ENCODE measurements around the gene CALHM6. TPM values are rescaled to one million over a fixed set of nuclear protein-coding genes. Genes with fewer than 3 reads are reported as not detected.

CALHM6 gene
- total and polyA plus RNA-seq, 4 donors: 6.7 to 9.0 (median 7.8) TPM

GRCh38 chr6:116452531-116452930 lies 8.6 kb upstream of the CALHM6 start:
- Histone ChIP-seq H3K27me3 (ENCODE audit: control insufficient read depth, insufficient read depth, low read length) (no peaks in the 10 kb centered on the region), H3K4me3 (ENCODE audit: low read depth, low read length) (no peak overlapping the region), H3K36me3 (ENCODE audit: control insufficient read depth, insufficient read depth, low read length) (no peaks in the 10 kb centered on the region), H3K9me3 (ENCODE audit: control insufficient read depth, insufficient read depth, low read length) (no peaks in the 10 kb centered on the region), H3K27ac (ENCODE audit: low read depth, low read length) (no peak overlapping the region), H3K4me1 (ENCODE audit: control insufficient read depth, insufficient read depth, low read length) (no peaks in the 10 kb centered on the region)
- WGBS (ENCODE audit: insufficient coverage): no CpG with 5 or more reads among the region's 2 CpGs
- DNase-seq (ENCODE audit: low read depth in 4 of 6, low spot score in 6 of 6): no peak

- no peaks in the 10 kb centered on the region for H3K36me3 ChIP-seq (ENCODE audit: control insufficient read depth, insufficient read depth, low read length)
- H3K27me3 ChIP-seq (ENCODE audit: control insufficient read depth, insufficient read depth, low read length): peaks cover 4% of the 10 kb centered on the region
- no peak overlapping the region for H3K4me3 ChIP-seq (ENCODE audit: low read depth, low read length)
- no peaks in the 10 kb centered on the region for H3K4me1 ChIP-seq (ENCODE audit: control insufficient read depth, insufficient read depth, low read length)
- DNase-seq (ENCODE audit: low read depth in 4 of 6, low spot score in 6 of 6): no peak
- H3K27ac ChIP-seq (ENCODE audit: low read depth, low read length): no peak overlapping the region
- 60% methylated on average over 1 of the region's 3 CpGs for WGBS (ENCODE audit: insufficient coverage)
- no peaks in the 10 kb centered on the region for H3K9me3 ChIP-seq (ENCODE audit: control insufficient read depth, insufficient read depth, low read length)
Measured at GRCh38 chr6:116456106-116456505, 5.1 kb upstream of the CALHM6 start.

- no peak for DNase-seq (ENCODE audit: low read depth in 4 of 6, low spot score in 6 of 6)
- WGBS (ENCODE audit: insufficient coverage): 88% methylated on average over 2 of the region's 2 CpGs
- no peak overlapping the region for H3K4me3 ChIP-seq (ENCODE audit: low read depth, low read length)
- no peaks in the 10 kb centered on the region for H3K36me3 ChIP-seq (ENCODE audit: control insufficient read depth, insufficient read depth, low read length)
- H3K27me3 ChIP-seq (ENCODE audit: control insufficient read depth, insufficient read depth, low read length): peaks cover 6% of the 10 kb centered on the region
- no peaks in the 10 kb centered on the region for H3K9me3 ChIP-seq (ENCODE audit: control insufficient read depth, insufficient read depth, low read length)
- H3K4me1 ChIP-seq (ENCODE audit: control insufficient read depth, insufficient read depth, low read length): peaks cover 6% of the 10 kb centered on the region
- no peak overlapping the region for H3K27ac ChIP-seq (ENCODE audit: low read depth, low read length)
Measured at GRCh38 chr6:116456927-116457326, 4.2 kb upstream of the CALHM6 start.

GRCh38 chr6:116458264-116458663 lies 2.9 kb upstream of the CALHM6 start:
- no peaks in the 10 kb centered on the region for H3K9me3 ChIP-seq (ENCODE audit: control insufficient read depth, insufficient read depth, low read length)
- DNase-seq (ENCODE audit: low read depth in 4 of 6, low spot score in 6 of 6): no peak
- H3K4me3 ChIP-seq (ENCODE audit: low read depth, low read length): no peak overlapping the region
- H3K27me3 ChIP-seq (ENCODE audit: control insufficient read depth, insufficient read depth, low read length): peaks cover 16% of the 10 kb centered on the region
- H3K36me3 ChIP-seq (ENCODE audit: control insufficient read depth, insufficient read depth, low read length): no peaks in the 10 kb centered on the region
- H3K4me1 ChIP-seq (ENCODE audit: control insufficient read depth, insufficient read depth, low read length): peaks cover 10% of the 10 kb centered on the region
- 95% methylated on average over 8 of the region's 9 CpGs for WGBS (ENCODE audit: insufficient coverage)
- H3K27ac ChIP-seq (ENCODE audit: low read depth, low read length): no peak overlapping the region

- no peaks in the 10 kb centered on the region for H3K9me3 ChIP-seq (ENCODE audit: control insufficient read depth, insufficient read depth, low read length)
- peaks cover 28% of the 10 kb centered on the region for H3K27me3 ChIP-seq (ENCODE audit: control insufficient read depth, insufficient read depth, low read length)
- H3K36me3 ChIP-seq (ENCODE audit: control insufficient read depth, insufficient read depth, low read length): no peaks in the 10 kb centered on the region
- H3K4me3 ChIP-seq (ENCODE audit: low read depth, low read length): no peak overlapping the region
- H3K27ac ChIP-seq (ENCODE audit: low read depth, low read length): no peak overlapping the region
- 91% methylated on average over 3 of the region's 4 CpGs for WGBS (ENCODE audit: insufficient coverage)
- DNase-seq (ENCODE audit: low read depth in 4 of 6, low spot score in 6 of 6): no peak
- H3K4me1 ChIP-seq (ENCODE audit: control insufficient read depth, insufficient read depth, low read length): peaks cover 10% of the 10 kb centered on the region
Measured at GRCh38 chr6:116459927-116460326, 1.2 kb upstream of the CALHM6 start.

GRCh38 chr6:116461932-116462885 lies 1.0 kb downstream of the CALHM6 start:
- Histone ChIP-seq H3K4me3 (ENCODE audit: low read depth, low read length) (peak overlapping the region; percentile 36), H3K27me3 (ENCODE audit: control insufficient read depth, insufficient read depth, low read length) (peaks cover 29% of the 10 kb centered on the region), H3K9me3 (ENCODE audit: control insufficient read depth, insufficient read depth, low read length) (no peaks in the 10 kb centered on the region), H3K4me1 (ENCODE audit: control insufficient read depth, insufficient read depth, low read length) (peaks cover 10% of the 10 kb centered on the region), H3K27ac (ENCODE audit: low read depth, low read length) (no peak overlapping the region), H3K36me3 (ENCODE audit: control insufficient read depth, insufficient read depth, low read length) (no peaks in the 10 kb centered on the region)
- 5% methylated on average over 72 of the region's 84 CpGs for WGBS (ENCODE audit: insufficient coverage)
- peak; percentile 22 to 88 (median 46) for DNase-seq (ENCODE audit: low read depth in 4 of 6, low spot score in 6 of 6)

GRCh38 chr6:116463301-116463700 lies 2.1 kb downstream of the CALHM6 start:
- H3K4me3 ChIP-seq (ENCODE audit: low read depth, low read length): no peak overlapping the region
- no peak overlapping the region for H3K27ac ChIP-seq (ENCODE audit: low read depth, low read length)
- H3K4me1 ChIP-seq (ENCODE audit: control insufficient read depth, insufficient read depth, low read length): peaks cover 10% of the 10 kb centered on the region
- H3K36me3 ChIP-seq (ENCODE audit: control insufficient read depth, insufficient read depth, low read length): no peaks in the 10 kb centered on the region
- peaks cover 29% of the 10 kb centered on the region for H3K27me3 ChIP-seq (ENCODE audit: control insufficient read depth, insufficient read depth, low read length)
- 87% methylated on average over 3 of the region's 4 CpGs for WGBS (ENCODE audit: insufficient coverage)
- no peaks in the 10 kb centered on the region for H3K9me3 ChIP-seq (ENCODE audit: control insufficient read depth, insufficient read depth, low read length)
- DNase-seq (ENCODE audit: low read depth in 4 of 6, low spot score in 6 of 6): no peak

GRCh38 chr6:116465246-116465645 lies 4.1 kb downstream of the CALHM6 start:
- H3K4me1 ChIP-seq (ENCODE audit: control insufficient read depth, insufficient read depth, low read length): peaks cover 10% of the 10 kb centered on the region
- peaks cover 27% of the 10 kb centered on the region for H3K27me3 ChIP-seq (ENCODE audit: control insufficient read depth, insufficient read depth, low read length)
- H3K4me3 ChIP-seq (ENCODE audit: low read depth, low read length): no peak overlapping the region
- no peaks in the 10 kb centered on the region for H3K9me3 ChIP-seq (ENCODE audit: control insufficient read depth, insufficient read depth, low read length)
- 89% methylated on average over 4 of the region's 5 CpGs for WGBS (ENCODE audit: insufficient coverage)
- no peak overlapping the region for H3K27ac ChIP-seq (ENCODE audit: low read depth, low read length)
- DNase-seq (ENCODE audit: low read depth in 4 of 6, low spot score in 6 of 6): no peak
- H3K36me3 ChIP-seq (ENCODE audit: control insufficient read depth, insufficient read depth, low read length): no peaks in the 10 kb centered on the region

- Histone ChIP-seq H3K36me3 (ENCODE audit: control insufficient read depth, insufficient read depth, low read length) (no peaks in the 10 kb centered on the region), H3K9me3 (ENCODE audit: control insufficient read depth, insufficient read depth, low read length) (no peaks in the 10 kb centered on the region), H3K4me1 (ENCODE audit: control insufficient read depth, insufficient read depth, low read length) (peaks cover 4% of the 10 kb centered on the region), H3K27me3 (ENCODE audit: control insufficient read depth, insufficient read depth, low read length) (peaks cover 23% of the 10 kb centered on the region), H3K27ac (ENCODE audit: low read depth, low read length) (no peak overlapping the region), H3K4me3 (ENCODE audit: low read depth, low read length) (no peak overlapping the region)
- DNase-seq (ENCODE audit: low read depth in 4 of 6, low spot score in 6 of 6): no peak
- WGBS (ENCODE audit: insufficient coverage): no CpG with 5 or more reads among the region's 1 CpG
Measured at GRCh38 chr6:116467096-116467495, 5.9 kb downstream of the CALHM6 start.

- Histone ChIP-seq H3K27ac (ENCODE audit: low read depth, low read length) (no peak overlapping the region), H3K27me3 (ENCODE audit: control insufficient read depth, insufficient read depth, low read length) (peaks cover 20% of the 10 kb centered on the region), H3K36me3 (ENCODE audit: control insufficient read depth, insufficient read depth, low read length) (no peaks in the 10 kb centered on the region), H3K9me3 (ENCODE audit: control insufficient read depth, insufficient read depth, low read length) (no peaks in the 10 kb centered on the region), H3K4me3 (ENCODE audit: low read depth, low read length) (no peak overlapping the region), H3K4me1 (ENCODE audit: control insufficient read depth, insufficient read depth, low read length) (peaks cover under 1% of the 10 kb centered on the region)
- no peak for DNase-seq (ENCODE audit: low read depth in 4 of 6, low spot score in 6 of 6)
Measured at GRCh38 chr6:116467514-116467913, 6.3 kb downstream of the CALHM6 start.
